ENCODE results near the gene ZBTB26.

The ZBTB26 gene

GRCh38 chr9:122955961-122956360 is 24.6 kb upstream of the ZBTB26 start:
- ATAC-seq (ENCODE audit: low read depth) = no peak
- Histone ChIP-seq H3K9me3 (ENCODE audit: severe bottlenecking) (no peaks in the 10 kb centered on the region), H3K4me1 (ENCODE audit: insufficient read depth, poor library complexity, severe bottlenecking) (peaks cover 15% of the 10 kb centered on the region), H3K36me3 (ENCODE audit: low read depth) (peaks cover 32% of the 10 kb centered on the region), H3K4me3 (ENCODE audit: severe bottlenecking) (no peak overlapping the region), H3K27me3 (ENCODE audit: insufficient read depth, poor library complexity, severe bottlenecking) (no peaks in the 10 kb centered on the region), H3K27ac (ENCODE audit: poor library complexity, severe bottlenecking) (no peak overlapping the region)
- no peak for DNase-seq (ENCODE audit: low spot score)
- no peak for TF ChIP-seq CTCF (IDR thresholded peaks at IDR 0.05; ENCODE audit: poor library complexity, severe bottlenecking)

- ATAC-seq (ENCODE audit: low read depth) = peak; percentile 91
- H3K27ac ChIP-seq (ENCODE audit: poor library complexity, severe bottlenecking) = peak overlapping the region; percentile 27
- no peak for DNase-seq (ENCODE audit: low spot score)
- peaks cover 21% of the 10 kb centered on the region for H3K36me3 ChIP-seq (ENCODE audit: low read depth)
- H3K27me3 ChIP-seq (ENCODE audit: insufficient read depth, poor library complexity, severe bottlenecking) = no peaks in the 10 kb centered on the region
- H3K9me3 ChIP-seq (ENCODE audit: severe bottlenecking) = no peaks in the 10 kb centered on the region
- H3K4me1 ChIP-seq (ENCODE audit: insufficient read depth, poor library complexity, severe bottlenecking) = peaks cover 15% of the 10 kb centered on the region
- H3K4me3 ChIP-seq (ENCODE audit: severe bottlenecking) = no peak overlapping the region
- no peak for TF ChIP-seq CTCF (IDR thresholded peaks at IDR 0.05; ENCODE audit: poor library complexity, severe bottlenecking)
These were observed 23.0 kb upstream of the ZBTB26 start for GRCh38 chr9:122954253-122954691.

DNA sequence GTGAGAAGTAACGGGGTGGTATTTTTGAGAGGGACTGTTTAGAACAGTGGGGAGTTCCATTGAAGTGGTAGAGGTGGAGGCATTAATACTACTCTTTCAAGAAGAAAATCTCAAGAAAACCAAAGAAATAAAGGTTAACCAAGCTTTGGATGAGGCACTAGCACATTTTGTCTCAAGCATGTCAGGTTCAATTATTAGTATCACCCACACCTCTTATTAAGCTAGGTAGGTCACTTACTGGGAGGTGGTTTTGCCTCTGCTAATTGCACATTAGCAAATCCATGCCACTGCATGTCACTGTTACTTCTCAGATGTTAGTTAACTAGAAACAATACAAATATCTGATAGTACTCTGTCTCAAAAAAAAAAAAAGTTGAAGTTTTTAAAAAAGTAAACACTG is 19.7 kb upstream of the ZBTB26 start:
- Histone ChIP-seq H3K9me3 (ENCODE audit: severe bottlenecking) (no peaks in the 10 kb centered on the region), H3K27ac (ENCODE audit: poor library complexity, severe bottlenecking) (no peak overlapping the region), H3K4me3 (ENCODE audit: severe bottlenecking) (no peak overlapping the region), H3K36me3 (ENCODE audit: low read depth) (0 out of 2 replicates have a peak, but pooled peaks cover 3% of the 10 kb centered on the region), H3K27me3 (ENCODE audit: insufficient read depth, poor library complexity, severe bottlenecking) (no peaks in the 10 kb centered on the region), H3K4me1 (ENCODE audit: insufficient read depth, poor library complexity, severe bottlenecking) (peaks cover 29% of the 10 kb centered on the region)
- TF ChIP-seq CTCF (IDR thresholded peaks at IDR 0.05; ENCODE audit: poor library complexity, severe bottlenecking) = no peak
- DNase-seq (ENCODE audit: low spot score) = no peak
- no peak for ATAC-seq (ENCODE audit: low read depth)

- ATAC-seq (ENCODE audit: low read depth) (no peak), DNase-seq (ENCODE audit: low spot score) (no peak)
- Histone ChIP-seq H3K36me3 (ENCODE audit: low read depth) (peaks cover 10% of the 10 kb centered on the region; the same call in 1 of the 2 replicates), H3K27ac (ENCODE audit: poor library complexity, severe bottlenecking) (no peak overlapping the region), H3K9me3 (ENCODE audit: severe bottlenecking) (no peaks in the 10 kb centered on the region), H3K4me3 (ENCODE audit: severe bottlenecking) (no peak overlapping the region), H3K27me3 (ENCODE audit: insufficient read depth, poor library complexity, severe bottlenecking) (no peaks in the 10 kb centered on the region), H3K4me1 (ENCODE audit: insufficient read depth, poor library complexity, severe bottlenecking) (peaks cover 37% of the 10 kb centered on the region)
- no peak for TF ChIP-seq CTCF (IDR thresholded peaks at IDR 0.05; ENCODE audit: poor library complexity, severe bottlenecking)
These were observed 19.0 kb upstream of the ZBTB26 start for GRCh38 chr9:122950263-122950662.

- DNase-seq (ENCODE audit: low spot score) = no peak
- Histone ChIP-seq H3K9me3 (ENCODE audit: severe bottlenecking) (no peaks in the 10 kb centered on the region), H3K27ac (ENCODE audit: poor library complexity, severe bottlenecking) (no peak overlapping the region), H3K4me1 (ENCODE audit: insufficient read depth, poor library complexity, severe bottlenecking) (peaks cover 36% of the 10 kb centered on the region), H3K4me3 (ENCODE audit: severe bottlenecking) (no peak overlapping the region), H3K27me3 (ENCODE audit: insufficient read depth, poor library complexity, severe bottlenecking) (no peaks in the 10 kb centered on the region), H3K36me3 (ENCODE audit: low read depth) (peaks cover 10% of the 10 kb centered on the region; the same call in 1 of the 2 replicates)
- TF ChIP-seq CTCF (IDR thresholded peaks at IDR 0.05; ENCODE audit: poor library complexity, severe bottlenecking) = no peak
- no peak for ATAC-seq (ENCODE audit: low read depth)
These were observed 18.4 kb upstream of the ZBTB26 start for GRCh38 chr9:122949696-122950095.
